Caco-2 (cell line): ENCODE measurements around the gene HUWE1. TPM values are rescaled to one million over a fixed set of nuclear protein-coding genes. Genes with fewer than 3 reads are reported as not detected.

Experiments used
- BruUV-seq: library from RNA; stranded (reverse); fragments of 400-500 nt; replicated peaks from 2 replicates; lab custom pipeline; 2021; lab: Mats Ljungman, UMichigan
- CTCF ChIA-PET: fragments of 300-600 bp; sonication (Branson Sonifier 250); formaldehyde crosslinking; loops from one replicate; lab custom pipeline; 2022; ENCODE audit warnings: antibody characterized with exemption; lab: Charles Lee
- POLR2A ChIA-PET: fragments of 300-600 bp; sonication (Branson Sonifier 250); formaldehyde crosslinking; loops from one replicate; lab custom pipeline; 2022; ENCODE audit warnings: antibody characterized with exemption; lab: Charles Lee
- DNase-seq, 2 experiments: peaks; one replicate each; pipeline versions ENCODE4 v3.0.0 to v3.0.0-alpha.2; 2020 to 2022
- H3K27me3 ChIP-seq: replicated peaks from 2 replicates; pipeline ENCODE4 v1.6.0; 2011; ENCODE audit warnings: low read length; ENCODE audit not compliant: control insufficient read depth, insufficient read depth
- H3K36me3 ChIP-seq: 2 replicates; pipeline ENCODE4 v1.5.1; 2011; ENCODE audit warnings: low read length; ENCODE audit not compliant: control insufficient read depth, insufficient read depth
- H3K4me1 ChIP-seq: fragments of 250-450 bp; sonication (Bioruptor Pico); 2 replicates; pipeline ENCODE4 v1.5.1; 2020; ENCODE audit warnings: mild to moderate bottlenecking
- H3K4me3 ChIP-seq: 2 replicates; pipeline ENCODE4 v1.5.1; 2011; ENCODE audit warnings: low read depth, mild to moderate bottlenecking, control low read depth, low read length
- H3K9me3 ChIP-seq: fragments of 250-450 bp; sonication (Bioruptor Pico); 2 replicates; pipeline ENCODE4 v1.5.1; 2020; ENCODE audit warnings: mild to moderate bottlenecking, moderate library complexity
- H3K27ac Mint-ChIP-seq: one replicate; pipeline ENCODE4 v1.8.0; 2022; ENCODE audit warnings: mixed read lengths; ENCODE audit not compliant: unreplicated experiment
- H3K27me3 Mint-ChIP-seq: one replicate; pipeline ENCODE4 v1.8.0; 2022; ENCODE audit warnings: mixed read lengths; ENCODE audit not compliant: insufficient read depth, unreplicated experiment
- H3K36me3 Mint-ChIP-seq: one replicate; pipeline ENCODE4 v1.8.0; 2022; ENCODE audit warnings: mild to moderate bottlenecking, mixed read lengths; ENCODE audit not compliant: insufficient read depth, unreplicated experiment
- H3K4me1 Mint-ChIP-seq: one replicate; pipeline ENCODE4 v1.8.0; 2022; ENCODE audit warnings: low read depth, mixed read lengths; ENCODE audit not compliant: unreplicated experiment
- H3K4me3 Mint-ChIP-seq: one replicate; pipeline ENCODE4 v1.8.0; 2022; ENCODE audit warnings: mild to moderate bottlenecking, moderate library complexity, mixed read lengths; ENCODE audit not compliant: unreplicated experiment
- H3K9me3 Mint-ChIP-seq: one replicate; pipeline ENCODE4 v1.8.0; 2022; ENCODE audit warnings: mixed read lengths; ENCODE audit not compliant: unreplicated experiment
- CTCF ChIP-seq, 2 experiments: fragments of 200-600 bp in 1 of 2; IDR thresholded peaks; 1 replicate in 1 of 2; 2 replicates in 1 of 2; pipeline versions ENCODE4 v1.5.1 to v1.8.0; 2011 to 2022; ENCODE audit warnings: antibody characterized with exemption in 1 of 2, control low read depth in 1 of 2, inconsistent platforms in 1 of 2, low read depth in 1 of 2, low read length in 1 of 2, mild to moderate bottlenecking in 1 of 2, moderate library complexity in 1 of 2; ENCODE audit not compliant: insufficient read depth in 1 of 2, severe bottlenecking in 1 of 2, unreplicated experiment in 1 of 2
- intact Hi-C: fragments of 100-400 bp; cut with micrococcal nuclease; formaldehyde crosslinking; loops from one replicate; pipeline ENCODE4 v1.10.0; 2022; ENCODE audit not compliant: unreplicated experiment
- total RNA-seq: library from RNA; stranded (reverse); gene quantifications from 2 replicates; pipeline ENCODE4 v1.2.3, GENCODE V29; 2022

Gene HUWE1
- total RNA-seq, 1 experiment from 2014 or later = 222 TPM

GRCh38 chrX:53654376-53654775, 32.1 kb downstream of the HUWE1 start:
- Mint-ChIP-seq H3K4me3 (no peak overlapping the region), H3K9me3 (no peaks in the 10 kb centered on the region), H3K27ac (no peak overlapping the region), H3K27me3 (no peaks in the 10 kb centered on the region), H3K4me1 (no peaks in the 10 kb centered on the region), H3K36me3 (peaks cover 41% of the 10 kb centered on the region)
- H3K4me1 ChIP-seq = no peaks in the 10 kb centered on the region
- H3K9me3 ChIP-seq = no peaks in the 10 kb centered on the region
- CTCF ChIA-PET = no interaction called here
- H3K27me3 ChIP-seq = no peaks in the 10 kb centered on the region
- intact Hi-C loops = no loop called here
- no peak overlapping the region for H3K4me3 ChIP-seq
- BruUV-seq = no TSS peak
- no peak for TF ChIP-seq CTCF (IDR thresholded peaks at IDR 0.05; ENCODE audit: insufficient read depth in 1 of 2, low read depth in 1 of 2, low read length in 1 of 2, severe bottlenecking in 1 of 2, unreplicated experiment in 1 of 2)
- no peaks in the 10 kb centered on the region for H3K36me3 ChIP-seq
- POLR2A ChIA-PET = no interaction called here
- DNase-seq = no peak

- H3K27me3 Mint-ChIP-seq = no peaks in the 10 kb centered on the region
- H3K27me3 ChIP-seq = no peaks in the 10 kb centered on the region
- H3K36me3 Mint-ChIP-seq = peaks cover 41% of the 10 kb centered on the region
- no peaks in the 10 kb centered on the region for H3K9me3 ChIP-seq
- no peak overlapping the region for H3K27ac Mint-ChIP-seq
- ChIA-PET POLR2A (no interaction called here), CTCF (no interaction called here)
- no peak overlapping the region for H3K4me3 Mint-ChIP-seq
- H3K4me1 Mint-ChIP-seq = no peaks in the 10 kb centered on the region
- no peak for DNase-seq
- BruUV-seq = no TSS peak
- H3K9me3 Mint-ChIP-seq = no peaks in the 10 kb centered on the region
- intact Hi-C loops = no loop called here
- no peaks in the 10 kb centered on the region for H3K4me1 ChIP-seq
- no peak for TF ChIP-seq CTCF (IDR thresholded peaks at IDR 0.05; ENCODE audit: insufficient read depth in 1 of 2, low read depth in 1 of 2, low read length in 1 of 2, severe bottlenecking in 1 of 2, unreplicated experiment in 1 of 2)
- H3K4me3 ChIP-seq = no peak overlapping the region
- H3K36me3 ChIP-seq = no peaks in the 10 kb centered on the region
Observed at GRCh38 chrX:53644751-53645150, 41.8 kb downstream of the HUWE1 start.

GRCh38 chrX:53642337-53642736, 44.2 kb downstream of the HUWE1 start:
- H3K9me3 Mint-ChIP-seq = no peaks in the 10 kb centered on the region
- CTCF ChIA-PET = no interaction called here
- no peak overlapping the region for H3K4me3 Mint-ChIP-seq
- no peaks in the 10 kb centered on the region; the same call in 1 of the 2 replicates for H3K36me3 ChIP-seq
- H3K4me3 ChIP-seq = no peak overlapping the region
- BruUV-seq = no TSS peak
- POLR2A ChIA-PET = no interaction called here
- no peak for DNase-seq
- H3K27ac Mint-ChIP-seq = no peak overlapping the region
- H3K27me3 Mint-ChIP-seq = no peaks in the 10 kb centered on the region
- intact Hi-C loops = no loop called here
- no peaks in the 10 kb centered on the region for H3K4me1 Mint-ChIP-seq
- no peaks in the 10 kb centered on the region for H3K27me3 ChIP-seq
- no peak for TF ChIP-seq CTCF (IDR thresholded peaks at IDR 0.05; ENCODE audit: insufficient read depth in 1 of 2, low read depth in 1 of 2, low read length in 1 of 2, severe bottlenecking in 1 of 2, unreplicated experiment in 1 of 2)
- peaks cover 32% of the 10 kb centered on the region for H3K36me3 Mint-ChIP-seq
- no peaks in the 10 kb centered on the region for H3K4me1 ChIP-seq
- no peaks in the 10 kb centered on the region for H3K9me3 ChIP-seq
